Loucy (cell line): ENCODE measurements around the gene KCNMA1.

ENCODE experiments used
- CTCF ChIP-seq: fragments of 200-600 bp; sonication (generic); conservative IDR thresholded peaks from 2 replicates; pipeline ENCODE4 v1.5.1; 2014; ENCODE audit warnings: mild to moderate bottlenecking, antibody characterized with exemption, low read length
- EZH2phosphoT487 ChIP-seq: fragments of 200-600 bp; IDR thresholded peaks from 2 replicates; pipeline ENCODE4 v1.6.1; 2018; ENCODE audit warnings: antibody characterized with exemption, mild to moderate bottlenecking, moderate library complexity, borderline replicate concordance

- TF ChIP-seq CTCF (no peak), EZH2phosphoT487 (no peak)
Observed at GRCh38 chr10:76882796-76883195, 754.8 kb downstream of the KCNMA1 start.
